Neural crest cell (in vitro differentiated cells): ENCODE measurements around the gene ACACB. TPM values are rescaled to one million over a fixed set of nuclear protein-coding genes. Genes with fewer than 3 reads are reported as not detected.

Source experiments
- DNase-seq: peaks from one replicate; pipeline ENCODE4 v3.0.0; 2021; ENCODE audit warnings: low read depth, mixed read lengths, low spot score
- H3K27ac Mint-ChIP-seq: one replicate; pipeline ENCODE4 v1.8.0; 2021; ENCODE audit warnings: mild to moderate bottlenecking, mixed read lengths; ENCODE audit not compliant: unreplicated experiment
- H3K27me3 Mint-ChIP-seq: 2 replicates; pipeline ENCODE4 v1.8.0; 2021; ENCODE audit warnings: low read depth, mild to moderate bottlenecking, mixed read lengths
- H3K36me3 Mint-ChIP-seq: 2 replicates; pipeline ENCODE4 v1.8.0; 2021; ENCODE audit warnings: low read depth, mild to moderate bottlenecking, mixed read lengths
- H3K4me1 Mint-ChIP-seq: 2 replicates; pipeline ENCODE4 v1.8.0; 2021; ENCODE audit warnings: mixed read lengths
- H3K4me3 Mint-ChIP-seq: one replicate; pipeline ENCODE4 v1.8.0; 2021; ENCODE audit warnings: mild to moderate bottlenecking, mixed read lengths
- H3K9me3 Mint-ChIP-seq: 2 replicates; pipeline ENCODE4 v1.8.0; 2021; ENCODE audit warnings: mixed read lengths
- total RNA-seq: library from RNA; stranded (reverse); gene quantifications from 2 replicates; pipeline ENCODE4 v1.2.1, GENCODE V29; 2021
- TF ChIP-seq, protein P1 (sequence below): fragments of 200-600 bp; sonication (generic); conservative IDR thresholded peaks from 2 replicates; pipeline ENCODE4 v1.5.0; 2021; ENCODE audit warnings: antibody characterized with exemption, mild to moderate bottlenecking

The ACACB gene
- total RNA-seq, 1 donor from 2014 or later, result 15.9 TPM

DNA sequence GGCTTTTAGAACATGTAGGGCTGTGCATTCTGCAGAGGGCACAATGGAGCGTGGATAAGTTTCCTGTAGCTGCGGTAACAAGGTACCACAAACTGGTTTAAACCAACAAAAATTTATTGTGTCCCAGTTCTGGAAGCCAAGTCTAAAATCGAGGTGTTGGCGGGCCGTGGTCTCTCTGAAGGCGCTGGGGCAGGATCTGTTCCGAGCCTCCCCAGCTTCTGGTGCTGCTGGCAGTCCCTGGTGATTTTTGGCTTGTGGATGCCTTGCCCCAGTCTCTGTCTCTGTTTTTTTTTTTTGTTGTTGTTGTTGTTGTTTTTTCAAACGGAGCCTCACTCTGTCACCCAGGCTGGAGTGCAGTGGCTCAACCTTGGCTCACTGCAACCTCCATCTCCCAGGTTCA lies 77.5 kb downstream of the ACACB start:
- no peak overlapping the region for H3K27ac Mint-ChIP-seq
- H3K4me1 Mint-ChIP-seq, result no peaks in the 10 kb centered on the region
- no peak for DNase-seq
- H3K36me3 Mint-ChIP-seq, result peaks cover 7% of the 10 kb centered on the region
- H3K9me3 Mint-ChIP-seq, result no peaks in the 10 kb centered on the region
- H3K27me3 Mint-ChIP-seq, result no peaks in the 10 kb centered on the region
- TF ChIP-seq, protein P1, sequence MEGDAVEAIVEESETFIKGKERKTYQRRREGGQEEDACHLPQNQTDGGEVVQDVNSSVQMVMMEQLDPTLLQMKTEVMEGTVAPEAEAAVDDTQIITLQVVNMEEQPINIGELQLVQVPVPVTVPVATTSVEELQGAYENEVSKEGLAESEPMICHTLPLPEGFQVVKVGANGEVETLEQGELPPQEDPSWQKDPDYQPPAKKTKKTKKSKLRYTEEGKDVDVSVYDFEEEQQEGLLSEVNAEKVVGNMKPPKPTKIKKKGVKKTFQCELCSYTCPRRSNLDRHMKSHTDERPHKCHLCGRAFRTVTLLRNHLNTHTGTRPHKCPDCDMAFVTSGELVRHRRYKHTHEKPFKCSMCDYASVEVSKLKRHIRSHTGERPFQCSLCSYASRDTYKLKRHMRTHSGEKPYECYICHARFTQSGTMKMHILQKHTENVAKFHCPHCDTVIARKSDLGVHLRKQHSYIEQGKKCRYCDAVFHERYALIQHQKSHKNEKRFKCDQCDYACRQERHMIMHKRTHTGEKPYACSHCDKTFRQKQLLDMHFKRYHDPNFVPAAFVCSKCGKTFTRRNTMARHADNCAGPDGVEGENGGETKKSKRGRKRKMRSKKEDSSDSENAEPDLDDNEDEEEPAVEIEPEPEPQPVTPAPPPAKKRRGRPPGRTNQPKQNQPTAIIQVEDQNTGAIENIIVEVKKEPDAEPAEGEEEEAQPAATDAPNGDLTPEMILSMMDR, result no peak
- H3K4me3 Mint-ChIP-seq, result no peak overlapping the region

DNA sequence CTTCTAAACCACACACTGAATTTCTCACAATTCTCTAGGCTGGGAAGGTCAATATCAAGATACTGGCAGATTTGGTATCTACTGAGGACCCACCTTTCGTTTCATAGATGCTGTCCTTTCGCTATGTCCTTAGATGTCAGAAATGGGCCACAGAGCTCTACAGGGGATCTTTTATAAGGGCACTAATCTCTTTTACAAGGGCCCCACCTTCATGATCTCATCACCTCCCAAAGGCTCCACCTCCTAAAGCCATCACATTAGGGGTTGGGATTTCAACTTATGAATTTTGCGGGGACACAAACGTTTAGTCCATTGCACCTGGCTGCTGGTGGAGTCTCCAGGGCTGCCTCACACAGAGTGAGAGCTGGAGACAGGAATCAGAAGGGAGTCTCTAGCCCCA lies 79.9 kb downstream of the ACACB start:
- H3K27me3 Mint-ChIP-seq, result no peaks in the 10 kb centered on the region
- no peak overlapping the region for H3K27ac Mint-ChIP-seq
- H3K9me3 Mint-ChIP-seq, result no peaks in the 10 kb centered on the region
- no peak overlapping the region for H3K4me3 Mint-ChIP-seq
- TF ChIP-seq, protein P1, result no peak
- H3K4me1 Mint-ChIP-seq, result no peaks in the 10 kb centered on the region
- peaks cover 9% of the 10 kb centered on the region for H3K36me3 Mint-ChIP-seq
- no peak for DNase-seq

DNA sequence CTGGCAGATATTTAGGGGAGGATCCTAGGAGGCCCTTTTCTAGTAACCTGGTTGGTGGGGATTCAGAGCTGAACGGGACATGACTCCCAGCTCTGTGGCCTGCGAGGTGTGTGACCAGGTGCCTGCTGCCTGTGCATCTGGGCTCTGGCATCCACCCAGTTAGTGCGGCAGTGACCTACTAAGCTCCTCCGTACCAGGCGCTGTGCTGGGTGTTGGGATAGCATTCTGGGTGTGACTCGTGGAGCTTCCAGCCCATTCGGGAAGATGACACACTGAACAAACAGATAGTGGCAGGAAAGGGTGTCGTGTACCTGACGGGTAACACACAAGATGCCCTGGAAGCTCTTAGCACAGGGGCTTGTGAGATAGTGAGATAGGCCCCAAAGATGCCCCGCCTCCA lies 80.9 kb downstream of the ACACB start:
- DNase-seq, result no peak
- H3K4me1 Mint-ChIP-seq, result no peaks in the 10 kb centered on the region
- H3K27ac Mint-ChIP-seq, result no peak overlapping the region
- no peak overlapping the region for H3K4me3 Mint-ChIP-seq
- no peaks in the 10 kb centered on the region for H3K27me3 Mint-ChIP-seq
- TF ChIP-seq, protein P1, result no peak
- H3K36me3 Mint-ChIP-seq, result peaks cover 9% of the 10 kb centered on the region
- H3K9me3 Mint-ChIP-seq, result no peaks in the 10 kb centered on the region

DNA sequence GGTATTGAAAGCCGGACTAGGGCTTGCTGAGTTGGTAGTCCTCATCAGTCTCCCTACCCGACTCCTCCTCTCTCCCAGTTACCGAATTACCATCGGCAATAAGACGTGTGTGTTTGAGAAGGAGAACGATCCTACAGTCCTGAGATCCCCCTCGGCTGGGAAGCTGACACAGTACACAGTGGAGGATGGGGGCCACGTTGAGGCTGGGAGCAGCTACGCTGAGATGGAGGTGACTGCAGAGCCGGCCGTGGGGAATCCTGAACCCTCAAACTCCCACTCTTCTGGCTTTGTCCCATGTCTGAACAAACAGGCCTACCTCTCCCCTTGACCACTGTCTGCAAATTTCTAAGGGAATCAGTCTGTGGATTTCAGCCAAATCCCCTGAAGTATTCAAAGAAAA lies 82.9 kb downstream of the ACACB start:
- Mint-ChIP-seq H3K27me3 (no peaks in the 10 kb centered on the region), H3K9me3 (no peaks in the 10 kb centered on the region), H3K4me3 (no peak overlapping the region), H3K27ac (no peak overlapping the region), H3K36me3 (peaks cover 17% of the 10 kb centered on the region), H3K4me1 (no peaks in the 10 kb centered on the region)
- no peak for DNase-seq
- TF ChIP-seq, protein P1, result no peak

DNA sequence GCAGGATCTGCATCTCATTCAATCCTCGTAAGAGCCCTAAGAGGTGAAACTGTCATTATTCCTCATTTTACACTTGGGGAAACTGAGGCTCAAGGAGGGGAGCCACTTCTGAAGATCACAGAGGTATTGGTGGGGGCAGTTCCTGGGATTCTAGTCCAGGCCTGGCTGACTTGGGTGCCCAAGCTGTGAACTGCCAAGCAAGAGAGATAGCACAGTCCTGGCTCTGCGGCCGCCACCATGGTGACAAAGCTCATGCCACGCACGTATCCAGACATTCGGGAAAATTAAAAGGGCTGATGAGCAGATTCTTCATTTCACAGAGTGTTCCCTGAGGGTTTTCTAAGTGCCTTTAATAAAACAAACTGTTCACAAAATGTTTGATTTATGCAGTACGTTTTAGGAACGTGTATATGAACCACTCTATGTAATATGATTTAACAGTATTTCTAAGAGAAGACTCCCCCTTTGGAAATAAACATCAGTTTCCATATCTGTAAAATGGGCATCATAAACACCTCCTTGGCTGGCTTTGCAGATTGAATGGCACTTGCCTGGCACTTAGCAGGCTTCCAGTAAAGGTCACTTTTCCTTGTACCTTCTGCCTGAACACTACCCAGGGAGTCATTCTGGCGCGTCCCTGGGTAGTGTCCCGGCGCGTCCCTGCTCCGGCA lies 84.6 kb downstream of the ACACB start:
- Mint-ChIP-seq H3K4me3 (no peak overlapping the region), H3K36me3 (peaks cover 15% of the 10 kb centered on the region), H3K9me3 (no peaks in the 10 kb centered on the region), H3K4me1 (no peaks in the 10 kb centered on the region), H3K27ac (no peak overlapping the region), H3K27me3 (no peaks in the 10 kb centered on the region)
- DNase-seq, result no peak
- TF ChIP-seq, protein P1, result no peak
